GM06990 (cell line): Measurements from ENCODE around the gene KSR1.

Source experiments
- DNase-seq: peaks from one replicate; pipeline ENCODE4 v3.0.0-alpha.2; 2011; ENCODE audit not compliant: insufficient read length; ENCODE audit errors: extremely low read depth
- H3K27me3 ChIP-seq: replicated peaks from 2 replicates; pipeline ENCODE4 v1.6.0; 2011; ENCODE audit warnings: low read length; ENCODE audit not compliant: control insufficient read depth, insufficient read depth
- H3K36me3 ChIP-seq: 2 replicates; pipeline ENCODE4 v1.5.1; 2011; ENCODE audit warnings: low read length; ENCODE audit not compliant: control insufficient read depth, insufficient read depth
- H3K4me3 ChIP-seq: replicated peaks from 2 replicates; pipeline ENCODE4 v1.5.1; 2011; ENCODE audit warnings: low read depth, mild to moderate bottlenecking, control low read depth, low read length
- CTCF ChIP-seq: IDR thresholded peaks from 2 replicates; pipeline ENCODE4 v1.5.1; 2011; ENCODE audit warnings: low read length, control low read depth, mild to moderate bottlenecking, inconsistent platforms; ENCODE audit not compliant: insufficient read depth, poor library complexity, severe bottlenecking

Gene KSR1

GRCh38 chr17:27593857-27594255, 137.6 kb downstream of the KSR1 start:
- Histone ChIP-seq H3K36me3 (peaks cover 20% of the 10 kb centered on the region), H3K27me3 (no peaks in the 10 kb centered on the region), H3K4me3 (no peak overlapping the region)
- DNase-seq: no peak
- TF ChIP-seq CTCF: no peak

- Histone ChIP-seq H3K36me3 (peaks cover 19% of the 10 kb centered on the region), H3K27me3 (no peaks in the 10 kb centered on the region), H3K4me3 (no peak overlapping the region)
- no peak for DNase-seq
- no peak for TF ChIP-seq CTCF
These were observed 139.0 kb downstream of the KSR1 start for GRCh38 chr17:27595208-27595607.

GRCh38 chr17:27596096-27596495, 139.8 kb downstream of the KSR1 start:
- no peak for TF ChIP-seq CTCF
- Histone ChIP-seq H3K4me3 (no peak overlapping the region), H3K36me3 (peaks cover 22% of the 10 kb centered on the region), H3K27me3 (no peaks in the 10 kb centered on the region)
- DNase-seq: no peak

GRCh38 chr17:27596566-27597187, 140.4 kb downstream of the KSR1 start:
- no peaks in the 10 kb centered on the region for H3K27me3 ChIP-seq
- H3K4me3 ChIP-seq: no peak overlapping the region
- DNase-seq: no peak
- no peak for TF ChIP-seq CTCF
- peaks cover 21% of the 10 kb centered on the region for H3K36me3 ChIP-seq

- no peak for TF ChIP-seq CTCF
- DNase-seq: no peak
- no peak overlapping the region for H3K4me3 ChIP-seq
- peaks cover 21% of the 10 kb centered on the region for H3K36me3 ChIP-seq
- no peaks in the 10 kb centered on the region for H3K27me3 ChIP-seq
These were observed 140.9 kb downstream of the KSR1 start for GRCh38 chr17:27597188-27597580.
